GM21717 (cell line): Measurements from ENCODE around the gene FSD2.
"Not testable (repeated sequence)": the region's sequence is repeated elsewhere in the genome, so short reads cannot be mapped to it uniquely, and the experiment has no call there.

Experiments used
- ATAC-seq: cut with Tn5 transposase; IDR thresholded peaks from one replicate; pipeline ENCODE4 v1.9.1; 2021; ENCODE audit warnings: mild to moderate bottlenecking, moderate library complexity; ENCODE audit not compliant: unreplicated experiment

Gene FSD2

DNA sequence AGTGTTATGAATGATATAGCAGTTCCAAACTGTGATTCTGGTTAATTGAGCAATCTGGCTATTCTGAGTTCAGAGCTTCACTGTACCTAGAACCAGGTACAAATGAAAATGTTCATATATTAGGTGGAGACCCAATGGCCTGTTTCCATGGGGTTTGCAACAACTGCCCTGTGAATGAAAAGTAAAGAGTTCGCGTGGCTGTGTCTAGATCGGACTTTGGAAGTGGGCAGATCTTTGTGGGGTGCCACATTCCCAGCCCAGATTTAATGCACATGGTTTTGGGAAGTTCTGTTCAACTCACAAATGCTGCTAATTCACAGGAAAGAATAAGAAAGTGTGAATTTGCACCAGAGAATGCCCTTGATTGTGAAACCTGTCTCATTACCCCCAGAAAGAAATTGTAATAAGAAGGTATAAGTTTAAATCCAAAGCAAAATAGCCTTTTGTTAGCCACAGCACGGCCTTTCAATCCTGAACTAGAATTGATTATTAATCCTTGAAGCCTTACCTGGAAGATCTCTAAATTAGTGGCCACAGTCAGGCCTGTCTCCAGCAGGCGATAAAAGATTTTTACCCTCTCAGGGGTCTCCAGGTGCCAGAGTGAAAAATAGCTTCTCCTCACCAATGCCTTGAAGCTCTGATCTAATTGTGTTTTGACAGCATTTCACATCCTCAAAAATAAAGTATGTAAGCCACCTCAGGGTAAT is 26.2 kb upstream of the FSD2 start:
- no peak for ATAC-seq

DNA sequence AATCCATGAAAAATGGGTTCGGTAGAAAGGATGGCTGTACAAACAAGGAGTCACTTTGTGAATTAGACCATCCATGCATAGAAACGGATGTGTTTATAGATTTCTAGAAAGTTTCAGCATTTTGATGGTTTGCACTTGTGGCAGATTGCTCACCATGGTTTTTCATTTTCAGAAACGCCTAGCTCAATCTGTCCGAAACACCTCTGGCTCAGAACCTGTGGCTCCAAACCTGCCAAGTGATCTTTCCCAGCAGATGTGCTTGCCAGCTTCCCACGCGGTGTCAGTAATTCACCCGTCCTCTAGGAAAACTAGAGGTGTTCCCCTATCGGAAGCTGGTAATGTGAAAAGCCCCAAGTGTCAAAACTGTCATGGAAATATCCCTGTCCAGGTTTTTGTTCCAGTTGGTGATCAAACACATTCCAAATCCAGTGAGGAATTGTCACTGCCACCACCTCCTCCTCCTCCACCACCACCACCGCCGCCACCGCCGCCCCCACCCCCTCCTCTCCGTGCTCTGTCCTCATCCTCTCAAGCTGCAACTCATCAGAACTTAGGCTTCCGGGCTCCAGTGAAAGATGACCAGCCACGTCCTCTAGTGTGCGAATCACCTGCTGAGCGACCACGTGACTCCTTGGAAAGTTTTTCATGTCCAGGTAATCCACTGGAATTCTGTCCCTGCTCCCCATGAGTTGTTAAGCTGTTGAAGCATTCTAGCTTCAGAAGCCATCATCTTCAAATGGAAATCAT is 24.7 kb upstream of the FSD2 start:
- no peak for ATAC-seq

DNA sequence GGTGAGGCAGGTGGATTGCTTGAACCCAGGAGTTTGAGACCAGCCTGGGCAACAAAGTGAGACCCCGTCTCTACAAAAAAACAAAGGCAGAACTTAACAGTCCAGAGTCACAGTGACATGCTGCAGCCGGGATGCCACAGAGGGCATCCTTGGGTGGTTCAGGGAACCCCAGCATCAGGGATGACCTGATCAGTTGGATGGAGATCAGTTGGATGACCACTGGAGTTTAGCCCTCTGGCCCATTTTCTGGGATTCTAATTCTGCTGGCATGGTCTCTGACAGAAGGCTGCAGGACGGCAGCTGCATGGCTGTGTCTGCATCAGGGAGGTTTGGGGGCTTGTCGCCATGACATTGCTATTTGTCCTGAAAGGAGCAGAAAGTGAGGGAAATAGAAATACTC is 23.4 kb upstream of the FSD2 start:
- no peak for ATAC-seq

DNA sequence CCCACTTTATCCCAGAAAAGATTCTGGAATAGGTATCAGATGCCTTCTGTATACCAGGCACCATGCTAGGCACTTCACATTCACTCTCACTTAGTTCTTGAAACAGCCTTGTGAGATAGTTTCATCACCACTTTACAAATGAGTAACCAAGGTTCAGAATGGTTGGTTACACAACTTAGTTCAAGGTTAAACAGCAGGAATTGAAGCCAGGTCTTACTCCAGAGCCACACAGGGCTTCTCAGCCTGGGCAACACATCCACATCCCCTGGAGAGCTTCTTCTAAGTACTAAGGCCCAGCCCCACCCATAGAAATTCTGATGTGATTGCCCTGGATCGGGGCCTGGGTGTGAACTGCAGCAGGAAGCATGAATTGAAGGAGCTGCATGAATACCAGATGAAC is 22.2 kb upstream of the FSD2 start:
- no peak for ATAC-seq

DNA sequence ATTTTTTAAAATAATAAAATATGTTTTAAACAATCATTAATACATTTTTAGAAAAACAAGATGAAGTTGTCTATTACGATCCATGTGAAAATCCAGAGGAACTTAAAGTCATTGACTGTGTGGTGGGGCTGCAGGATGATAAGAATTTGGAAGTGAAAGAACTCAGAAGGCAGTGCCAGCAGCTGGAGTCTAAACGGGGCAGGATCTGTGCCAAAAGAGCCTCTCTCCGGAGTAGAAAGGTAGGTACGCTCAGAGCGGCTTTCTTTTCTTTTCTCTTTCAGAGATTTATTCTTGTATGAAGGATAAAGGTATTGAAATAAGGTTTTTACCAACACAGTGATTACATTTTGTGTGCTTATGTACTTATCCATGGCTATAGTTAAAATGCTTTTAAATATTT is 17.2 kb upstream of the FSD2 start:
- ATAC-seq, result no peak

DNA sequence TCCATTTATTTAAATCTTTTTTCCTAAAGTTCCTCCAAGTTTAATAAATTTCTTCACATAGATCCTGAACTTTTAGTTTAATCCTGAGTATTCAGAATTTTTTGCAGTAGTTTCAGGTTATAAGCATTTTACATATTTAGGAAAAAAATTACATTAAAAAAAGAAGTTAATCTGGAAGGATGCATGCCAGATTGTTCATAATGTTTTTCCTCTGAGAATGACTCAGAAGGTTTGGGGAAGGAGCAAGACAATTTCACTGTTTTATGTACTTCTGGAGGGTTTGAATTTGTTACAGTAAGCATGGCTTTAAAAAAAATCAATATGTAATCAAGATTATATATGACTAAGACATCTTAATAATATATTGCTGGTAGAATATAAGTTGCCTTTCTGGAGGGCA is 16.0 kb upstream of the FSD2 start:
- not testable (repeated sequence) for ATAC-seq

DNA sequence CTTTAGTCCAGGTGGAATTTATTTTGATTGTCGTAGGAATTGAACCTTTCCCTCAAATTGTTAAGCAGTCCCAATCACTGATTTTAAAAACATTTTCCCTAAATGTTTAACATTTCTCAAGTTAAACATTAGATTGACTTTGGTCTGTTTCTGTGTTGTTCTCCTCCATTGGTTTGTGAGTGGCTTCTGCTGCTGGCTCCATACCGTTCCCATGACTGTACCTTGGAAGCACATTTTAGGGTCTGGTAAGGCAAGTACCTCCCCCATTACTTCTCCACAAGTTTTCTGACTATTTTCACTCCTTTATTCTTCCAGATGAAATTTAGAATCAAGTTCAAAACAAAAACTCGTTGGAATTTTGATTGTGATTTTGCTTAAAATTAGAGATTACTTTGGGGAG is 15.5 kb upstream of the FSD2 start:
- ATAC-seq, result not testable (repeated sequence)

DNA sequence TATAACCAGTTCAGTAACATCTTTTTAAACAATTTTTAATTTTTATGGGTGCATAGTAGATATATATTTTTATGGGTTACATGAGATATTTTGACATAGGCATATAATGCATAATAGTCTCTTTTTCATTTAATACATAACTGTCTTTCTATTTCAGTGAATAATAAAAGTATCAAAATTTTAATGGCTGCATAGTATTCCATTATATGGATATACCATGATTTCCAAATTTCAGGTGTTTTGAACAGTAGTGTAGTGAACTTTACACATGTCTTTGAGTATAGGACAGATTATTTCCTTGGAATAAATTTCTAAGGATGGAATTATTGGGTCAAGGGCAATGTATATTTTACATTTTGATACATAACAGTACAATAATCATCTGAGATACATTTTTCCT is 14.3 kb upstream of the FSD2 start:
- no peak for ATAC-seq

DNA sequence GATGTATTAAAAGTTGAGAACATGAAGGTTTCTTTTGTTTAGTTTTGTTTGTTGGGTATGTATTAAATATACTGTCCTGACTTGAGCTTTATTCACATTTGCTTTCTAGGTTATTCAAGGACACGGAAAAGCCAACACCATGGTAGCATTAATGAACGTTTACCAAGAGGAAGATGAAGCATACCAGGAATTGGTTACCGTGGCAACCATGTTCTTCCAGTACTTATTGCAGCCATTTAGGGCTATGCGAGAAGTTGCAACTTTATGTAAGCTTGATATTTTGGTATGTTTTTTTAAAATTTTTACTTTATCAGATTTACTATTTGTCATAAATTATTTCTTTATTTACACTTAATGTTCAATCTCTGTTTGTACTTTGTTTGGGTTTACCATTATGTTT is 7.1 kb upstream of the FSD2 start:
- no peak for ATAC-seq

DNA sequence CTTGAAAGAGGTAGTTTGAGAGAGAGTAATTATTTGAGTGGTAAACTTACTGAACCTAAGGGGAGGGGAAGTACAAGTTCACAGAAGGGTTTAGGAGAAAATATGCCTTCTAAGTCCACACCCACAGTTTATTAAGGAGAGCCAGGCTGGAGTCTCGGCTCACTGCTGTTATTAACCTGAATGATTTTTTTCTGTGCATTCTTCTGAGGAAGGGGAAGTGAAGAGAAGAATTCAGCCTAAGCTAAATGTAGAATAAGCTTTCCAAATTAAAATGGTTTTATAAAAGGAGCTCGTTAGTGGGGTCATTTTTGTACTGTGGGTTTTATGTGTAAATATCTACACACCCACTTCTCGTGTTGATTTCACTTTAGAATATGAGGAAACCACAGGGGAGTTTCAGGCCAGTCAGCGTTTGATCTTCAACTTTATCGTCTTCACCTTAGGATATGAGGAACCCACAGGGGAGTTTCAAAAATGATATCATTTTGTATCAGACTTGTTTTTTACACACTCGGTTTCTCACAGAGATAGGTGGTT is 5.1 kb upstream of the FSD2 start:
- ATAC-seq, result no peak

DNA sequence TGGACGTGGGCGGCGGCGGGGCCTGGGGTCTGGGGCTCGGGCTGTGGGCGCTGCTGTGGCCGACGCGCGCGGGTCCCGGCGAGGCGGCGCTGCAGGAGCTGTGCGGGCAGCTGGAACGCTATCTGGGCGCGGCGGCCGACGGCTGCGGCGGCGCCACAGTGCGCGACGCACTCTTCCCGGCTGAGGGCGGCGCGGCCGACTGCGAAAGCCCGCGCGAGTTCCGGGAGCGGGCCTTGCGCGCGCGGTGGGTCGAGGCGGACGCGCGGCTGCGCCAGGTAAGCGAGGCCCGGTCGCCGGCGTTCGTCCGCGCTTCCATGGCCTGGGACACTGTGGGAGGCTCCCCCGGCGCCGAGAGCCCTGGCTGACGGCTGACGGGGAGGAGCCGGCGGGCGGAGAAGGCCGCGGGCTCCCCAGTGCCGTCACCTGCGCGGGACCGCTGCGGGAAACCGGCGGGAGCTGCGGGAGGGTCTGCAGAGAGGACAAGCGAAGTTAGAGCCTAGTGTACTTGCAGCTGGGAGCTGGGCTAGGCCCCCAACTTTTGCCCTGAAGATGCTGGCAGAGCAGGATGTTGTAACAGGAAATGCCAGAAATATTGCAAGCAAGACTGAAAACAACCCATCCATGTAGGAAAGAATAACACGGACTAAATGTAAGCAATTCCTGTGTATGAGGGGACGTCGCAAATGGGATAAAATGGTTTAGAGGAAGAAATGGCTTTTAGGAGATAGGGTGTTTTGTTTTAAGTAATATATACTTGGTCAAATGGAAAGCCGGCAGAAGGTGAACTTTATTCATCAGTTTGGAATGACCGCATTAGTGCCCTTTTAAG is 4.4 kb upstream of the FSD2 start:
- peak; percentile 6 for ATAC-seq

DNA sequence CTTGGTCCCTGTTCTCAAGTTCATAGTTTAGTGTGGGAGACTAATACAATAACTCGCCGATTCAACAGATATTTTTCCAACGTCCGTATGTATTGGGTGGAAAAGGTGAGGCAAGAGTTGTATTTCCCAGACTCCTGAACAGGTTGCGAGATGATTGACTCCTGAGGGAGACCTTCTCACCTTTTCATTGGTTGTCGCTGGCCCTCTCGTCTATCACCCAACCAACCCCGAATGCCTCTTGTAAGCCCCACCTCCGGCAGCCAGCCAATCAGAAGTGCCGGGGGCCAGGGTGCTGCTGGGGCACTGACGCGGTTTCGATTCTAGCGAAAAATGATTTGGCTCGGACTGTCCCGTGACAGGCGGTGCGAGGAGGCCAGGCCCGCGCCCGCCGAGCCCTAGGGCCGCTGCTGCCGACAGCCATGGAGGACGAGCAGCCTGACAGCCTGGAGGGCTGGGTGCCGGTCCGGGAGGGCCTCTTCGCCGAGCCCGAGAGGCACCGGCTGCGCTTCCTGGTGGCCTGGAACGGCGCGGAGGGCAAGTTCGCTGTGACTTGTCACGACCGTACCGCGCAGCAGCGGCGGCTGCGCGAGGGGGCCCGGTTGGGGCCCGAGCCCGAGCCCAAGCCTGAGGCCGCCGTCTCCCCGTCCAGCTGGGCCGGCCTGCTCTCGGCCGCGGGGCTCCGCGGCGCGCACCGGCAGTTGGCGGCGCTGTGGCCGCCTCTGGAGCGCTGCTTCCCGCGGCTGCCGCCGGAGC is 3.6 kb upstream of the FSD2 start, which contains the start of gene WHAMM:
Gene WHAMM (plus strand): TSS at position 321 of the 753 bp plus-strand sequence. CDS start 99 bp downstream, at position 420.
- peak; percentile 84 for ATAC-seq

DNA sequence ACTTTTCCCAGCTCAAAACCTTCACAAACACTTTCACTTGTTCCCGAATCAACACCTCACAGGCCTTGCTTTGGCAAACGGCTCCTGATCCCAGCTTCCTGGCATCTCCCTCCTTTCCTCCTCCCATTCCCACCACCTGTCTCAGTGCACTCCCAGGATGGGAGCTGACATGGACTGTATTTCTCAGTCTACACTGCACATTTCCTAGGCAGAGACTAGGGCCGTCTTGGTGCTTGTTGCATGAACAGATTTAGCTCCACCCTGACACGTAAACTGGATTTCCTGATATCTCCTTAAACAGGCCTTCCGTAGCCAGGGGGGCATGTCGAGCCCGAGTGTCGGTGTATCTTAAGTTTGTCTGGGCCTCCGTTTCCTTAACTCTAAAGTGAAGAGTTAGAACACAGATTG is 2.8 kb upstream of the FSD2 start:
- no peak for ATAC-seq

DNA sequence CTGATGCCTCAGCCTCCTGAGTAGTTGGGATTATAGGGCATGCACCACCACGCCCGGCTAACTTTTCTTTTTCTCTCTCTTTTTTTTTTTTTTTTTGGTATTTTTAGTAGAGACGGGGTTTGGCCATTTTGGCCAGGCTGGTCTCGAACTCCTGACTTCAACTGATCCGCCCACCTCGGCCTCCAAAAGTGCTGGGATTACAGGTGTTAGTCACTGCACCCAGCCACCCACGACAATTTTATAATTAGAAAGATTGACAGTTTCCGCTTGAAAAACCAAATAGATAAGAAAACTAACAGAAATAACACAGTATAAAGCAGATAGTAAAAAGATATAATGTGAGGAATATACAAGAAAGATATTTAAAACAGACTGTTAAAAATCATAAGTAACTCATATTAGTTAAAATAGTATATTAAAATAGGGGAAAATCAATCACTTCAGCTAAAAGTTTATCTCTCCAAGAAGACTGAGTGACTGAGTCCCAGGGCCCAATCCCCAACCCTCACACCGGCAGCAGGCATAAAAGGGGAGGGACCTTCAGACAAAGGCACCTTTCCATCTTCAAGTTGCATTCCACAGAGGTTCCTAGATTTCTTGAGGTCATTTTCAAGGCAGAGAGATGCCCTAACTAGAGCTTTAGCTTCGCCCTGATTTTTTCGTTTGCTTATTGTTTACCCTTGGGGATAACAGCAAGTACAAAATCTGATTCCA is 2.2 kb upstream of the FSD2 start:
- ATAC-seq, result no peak

DNA sequence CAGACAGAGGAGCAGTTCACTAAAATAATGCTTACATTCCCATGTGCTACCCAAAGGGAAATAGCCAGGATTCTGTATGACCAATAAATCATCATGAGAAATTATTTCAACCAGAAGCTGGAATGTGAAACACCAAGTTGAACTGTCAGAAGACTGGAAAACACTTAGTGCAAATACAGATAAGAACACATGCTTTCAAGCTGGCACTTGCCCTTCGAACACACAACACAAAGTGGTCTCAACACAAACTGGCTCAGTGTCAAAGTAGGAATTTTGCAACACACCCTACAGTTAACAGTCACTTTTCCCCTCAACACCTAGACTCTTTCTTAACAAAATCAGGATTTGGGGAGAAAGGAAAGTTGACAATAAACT is 1.3 kb downstream of the FSD2 start:
- ATAC-seq, result no peak

DNA sequence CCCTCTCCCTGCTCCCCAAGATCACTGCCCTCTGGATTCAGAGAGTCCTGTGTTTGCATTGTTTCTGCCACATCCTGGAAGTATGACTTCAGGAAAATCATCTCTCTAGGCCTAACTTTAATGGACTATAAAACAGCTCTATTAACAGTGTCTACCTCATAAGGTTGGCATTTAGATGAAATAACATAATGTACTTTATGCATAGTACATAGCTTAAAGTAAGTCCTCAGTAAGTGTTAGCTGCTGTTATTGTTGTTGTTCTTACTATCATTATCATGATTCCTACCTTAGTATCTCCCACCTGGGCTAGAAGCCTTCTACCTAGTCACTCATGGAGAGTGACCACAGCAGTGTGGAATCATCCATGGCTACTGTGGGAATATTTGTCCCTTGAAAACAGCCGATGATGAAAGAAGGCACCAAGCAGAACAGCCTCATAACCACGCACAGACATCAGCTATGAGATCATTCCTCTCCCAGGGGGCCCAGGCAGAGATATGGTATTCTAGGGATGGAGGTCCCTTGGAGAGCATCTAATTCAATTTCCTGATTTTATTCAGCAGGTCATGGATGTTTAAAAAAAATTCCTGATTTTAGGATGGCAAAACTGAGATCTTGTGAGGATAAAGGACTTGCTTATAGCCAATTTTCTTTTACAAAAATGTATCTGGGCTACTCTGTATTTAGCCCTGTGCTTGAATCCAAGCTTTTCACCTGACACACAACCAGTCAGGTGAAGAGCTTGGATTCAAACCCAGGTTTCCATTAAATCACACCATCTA is 1.9 kb downstream of the FSD2 start:
- no peak for ATAC-seq

DNA sequence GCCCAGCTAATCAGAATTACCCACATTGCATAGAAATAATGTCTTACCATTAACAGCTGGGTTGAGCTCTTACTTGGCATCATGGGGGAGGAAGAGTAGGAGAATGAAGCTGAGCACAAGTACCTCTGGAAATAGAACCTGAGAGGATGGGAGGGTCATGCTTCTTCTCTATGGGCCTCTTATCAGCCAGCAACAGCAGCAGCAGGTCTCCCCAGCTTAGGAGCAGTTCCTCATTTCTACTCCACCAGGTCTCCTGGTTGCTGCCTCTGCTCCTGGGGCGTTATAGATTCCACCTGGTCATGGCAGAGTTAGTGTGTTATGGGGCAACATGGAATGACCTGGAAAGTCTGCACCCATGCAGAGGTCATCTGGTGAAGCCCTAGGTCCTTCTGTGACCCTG is 3.4 kb downstream of the FSD2 start:
- no peak for ATAC-seq

DNA sequence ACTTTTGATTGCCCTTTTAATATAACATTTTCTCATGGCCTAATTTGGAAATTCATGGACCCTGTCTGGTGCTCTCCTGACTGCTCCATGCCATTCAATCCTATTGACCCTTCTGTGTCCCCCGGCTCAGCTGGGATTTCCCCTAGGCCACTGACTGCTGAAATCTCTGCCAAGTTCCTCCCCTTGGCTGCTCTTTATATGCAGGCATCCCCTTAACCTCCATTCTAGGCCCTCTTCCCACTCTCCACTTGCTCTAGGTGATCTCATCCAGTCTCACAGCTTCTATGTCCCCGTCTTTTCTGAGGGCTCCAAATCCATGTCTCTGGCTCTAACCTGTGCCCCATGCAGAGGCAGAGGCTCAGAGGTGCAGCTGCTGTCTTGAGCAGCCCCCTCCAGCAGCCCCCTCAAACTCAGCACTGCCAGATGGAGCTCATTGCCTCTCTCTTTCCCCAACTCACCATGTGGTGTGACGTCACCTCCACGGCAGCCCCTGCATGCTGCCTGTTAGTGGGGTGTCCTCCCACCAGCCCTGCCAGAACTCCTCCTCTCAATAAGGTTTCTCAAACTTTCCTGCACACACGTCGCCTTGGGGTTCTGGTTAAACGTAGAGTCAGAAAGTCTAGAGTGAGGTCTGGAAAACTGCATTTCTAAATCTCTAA is 6.6 kb downstream of the FSD2 start:
- no peak for ATAC-seq
